ENCODE results near the gene MED27.

MED27 gene

DNA sequence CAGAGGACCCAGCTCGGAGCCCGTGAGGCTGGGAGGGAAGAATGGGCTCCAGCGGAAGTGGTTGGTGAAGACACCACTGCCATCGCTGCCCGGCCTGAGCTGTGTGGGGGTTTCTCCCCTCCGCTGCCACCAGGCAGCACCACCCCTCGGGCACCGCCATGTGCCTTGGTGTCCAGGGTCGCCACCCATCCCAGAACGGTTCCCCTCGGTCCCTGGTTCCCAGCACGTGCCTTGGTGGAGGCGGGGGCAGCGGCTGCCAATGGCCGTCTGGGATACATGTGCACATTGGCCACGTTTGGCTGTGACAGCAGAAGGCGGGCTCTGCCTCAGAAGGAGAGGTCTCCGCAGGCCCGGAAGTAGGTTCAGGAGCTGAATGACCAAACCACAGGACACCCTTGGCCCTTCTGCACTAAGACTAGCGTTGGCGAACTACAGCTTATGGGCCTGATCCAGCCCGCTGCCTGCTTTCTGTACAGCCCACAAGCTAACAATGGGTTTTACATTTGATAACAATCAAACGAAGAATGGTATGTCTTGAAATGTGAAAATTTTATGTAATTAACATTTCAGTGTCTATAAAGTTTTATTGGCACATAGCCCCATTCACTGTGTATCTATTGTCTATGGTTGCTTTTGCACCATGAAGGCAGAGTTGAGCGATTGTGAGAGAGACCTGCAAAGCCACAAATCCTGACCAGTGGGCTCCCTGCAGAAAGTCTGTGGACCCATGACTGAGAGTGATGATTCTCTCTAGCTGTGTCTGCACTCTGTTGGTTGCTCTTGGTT, 248.1 kb downstream of the MED27 start:
- TF ChIP-seq TCF12 (IDR thresholded peaks at IDR 0.05; ENCODE audit: low read depth) (no peak), USF1 (IDR thresholded peaks at IDR 0.05) (no peak), EP300 (IDR thresholded peaks at IDR 0.05; ENCODE audit: borderline replicate concordance) (no peak), EGR1 (IDR thresholded peaks at IDR 0.05) (no peak), TEAD4 (IDR thresholded peaks at IDR 0.05) (no peak), YY1 (IDR thresholded peaks at IDR 0.05; ENCODE audit: low read depth) (no peak), FOXM1 (IDR thresholded peaks at IDR 0.05; ENCODE audit: borderline replicate concordance, low read depth) (no peak), NFIC (IDR thresholded peaks at IDR 0.05) (no peak)
- TF ChIP-seq, protein P1, sequence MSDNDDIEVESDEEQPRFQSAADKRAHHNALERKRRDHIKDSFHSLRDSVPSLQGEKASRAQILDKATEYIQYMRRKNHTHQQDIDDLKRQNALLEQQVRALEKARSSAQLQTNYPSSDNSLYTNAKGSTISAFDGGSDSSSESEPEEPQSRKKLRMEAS (IDR thresholded peaks at IDR 0.05): no peak
- TF ChIP-seq, protein P2, sequence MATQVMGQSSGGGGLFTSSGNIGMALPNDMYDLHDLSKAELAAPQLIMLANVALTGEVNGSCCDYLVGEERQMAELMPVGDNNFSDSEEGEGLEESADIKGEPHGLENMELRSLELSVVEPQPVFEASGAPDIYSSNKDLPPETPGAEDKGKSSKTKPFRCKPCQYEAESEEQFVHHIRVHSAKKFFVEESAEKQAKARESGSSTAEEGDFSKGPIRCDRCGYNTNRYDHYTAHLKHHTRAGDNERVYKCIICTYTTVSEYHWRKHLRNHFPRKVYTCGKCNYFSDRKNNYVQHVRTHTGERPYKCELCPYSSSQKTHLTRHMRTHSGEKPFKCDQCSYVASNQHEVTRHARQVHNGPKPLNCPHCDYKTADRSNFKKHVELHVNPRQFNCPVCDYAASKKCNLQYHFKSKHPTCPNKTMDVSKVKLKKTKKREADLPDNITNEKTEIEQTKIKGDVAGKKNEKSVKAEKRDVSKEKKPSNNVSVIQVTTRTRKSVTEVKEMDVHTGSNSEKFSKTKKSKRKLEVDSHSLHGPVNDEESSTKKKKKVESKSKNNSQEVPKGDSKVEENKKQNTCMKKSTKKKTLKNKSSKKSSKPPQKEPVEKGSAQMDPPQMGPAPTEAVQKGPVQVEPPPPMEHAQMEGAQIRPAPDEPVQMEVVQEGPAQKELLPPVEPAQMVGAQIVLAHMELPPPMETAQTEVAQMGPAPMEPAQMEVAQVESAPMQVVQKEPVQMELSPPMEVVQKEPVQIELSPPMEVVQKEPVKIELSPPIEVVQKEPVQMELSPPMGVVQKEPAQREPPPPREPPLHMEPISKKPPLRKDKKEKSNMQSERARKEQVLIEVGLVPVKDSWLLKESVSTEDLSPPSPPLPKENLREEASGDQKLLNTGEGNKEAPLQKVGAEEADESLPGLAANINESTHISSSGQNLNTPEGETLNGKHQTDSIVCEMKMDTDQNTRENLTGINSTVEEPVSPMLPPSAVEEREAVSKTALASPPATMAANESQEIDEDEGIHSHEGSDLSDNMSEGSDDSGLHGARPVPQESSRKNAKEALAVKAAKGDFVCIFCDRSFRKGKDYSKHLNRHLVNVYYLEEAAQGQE (IDR thresholded peaks at IDR 0.05; ENCODE audit: low read depth): no peak

- no peak for TF ChIP-seq CEBPB (IDR thresholded peaks at IDR 0.05)
Observed at GRCh38 chr9:131827821-131828369, 251.8 kb downstream of the MED27 start.

DNA sequence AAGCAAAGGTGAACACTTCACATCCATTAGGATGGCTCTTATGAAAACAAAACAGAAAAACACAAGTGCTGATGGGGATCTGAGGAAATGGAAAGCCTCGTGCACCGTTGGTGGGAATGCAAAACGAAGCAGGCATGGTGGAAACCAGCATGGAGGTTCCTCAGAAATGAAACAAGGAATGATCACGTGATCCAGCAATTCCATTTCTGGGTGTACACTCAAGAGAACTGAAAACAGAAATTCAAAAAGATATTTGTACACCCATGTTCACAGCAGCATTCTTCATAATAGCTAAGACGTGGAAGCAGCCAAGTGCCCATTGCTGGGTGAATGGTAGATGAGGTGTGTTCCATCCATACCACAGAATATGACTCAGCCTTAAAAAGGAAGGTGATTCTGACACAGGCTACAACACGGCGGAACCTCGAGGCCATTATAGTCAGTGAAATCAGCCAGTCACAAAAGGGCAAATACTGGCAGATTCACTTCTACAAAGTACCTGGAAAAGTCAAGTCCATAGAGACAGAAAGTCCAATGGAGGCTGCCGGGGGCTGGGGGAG, 252.6 kb downstream of the MED27 start:
- TF ChIP-seq YY1 (IDR thresholded peaks at IDR 0.05; ENCODE audit: low read depth) (no peak), USF1 (IDR thresholded peaks at IDR 0.05) (peak; percentile 62)

DNA sequence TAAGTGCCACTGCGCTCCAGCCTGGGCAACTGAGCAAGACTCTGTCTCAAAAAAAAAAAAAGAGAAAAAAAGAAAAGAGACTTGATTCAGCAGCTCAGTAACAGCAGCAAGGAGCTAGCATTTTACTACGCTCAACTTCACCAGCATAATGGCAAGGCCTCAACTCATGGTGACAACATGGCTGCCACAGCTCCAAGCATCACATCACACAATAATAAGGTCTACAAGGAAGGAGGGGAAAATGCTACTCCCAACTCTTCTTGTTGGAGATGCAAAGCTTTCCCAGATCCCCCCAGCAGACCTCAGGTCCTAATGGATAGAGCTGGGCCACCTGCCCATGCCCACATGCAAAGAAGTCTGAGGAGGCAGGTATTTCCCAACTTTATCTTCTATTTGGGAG, 253.6 kb downstream of the MED27 start:
- TF ChIP-seq, protein P1 (IDR thresholded peaks at IDR 0.05): no peak
- no peak for TF ChIP-seq USF1 (IDR thresholded peaks at IDR 0.05)
- TF ChIP-seq CREB1 (IDR thresholded peaks at IDR 0.05; ENCODE audit: low read depth): no peak
- TF ChIP-seq FOXM1 (IDR thresholded peaks at IDR 0.05; ENCODE audit: borderline replicate concordance, low read depth): no peak
- TF ChIP-seq, protein P2 (IDR thresholded peaks at IDR 0.05; ENCODE audit: low read depth): no peak
- TF ChIP-seq EGR1 (IDR thresholded peaks at IDR 0.05): no peak
- TF ChIP-seq TCF12 (IDR thresholded peaks at IDR 0.05; ENCODE audit: low read depth): no peak
- TF ChIP-seq TAF1 (IDR thresholded peaks at IDR 0.05; ENCODE audit: low read depth): no peak
- TF ChIP-seq NFIC (IDR thresholded peaks at IDR 0.05): no peak

DNA sequence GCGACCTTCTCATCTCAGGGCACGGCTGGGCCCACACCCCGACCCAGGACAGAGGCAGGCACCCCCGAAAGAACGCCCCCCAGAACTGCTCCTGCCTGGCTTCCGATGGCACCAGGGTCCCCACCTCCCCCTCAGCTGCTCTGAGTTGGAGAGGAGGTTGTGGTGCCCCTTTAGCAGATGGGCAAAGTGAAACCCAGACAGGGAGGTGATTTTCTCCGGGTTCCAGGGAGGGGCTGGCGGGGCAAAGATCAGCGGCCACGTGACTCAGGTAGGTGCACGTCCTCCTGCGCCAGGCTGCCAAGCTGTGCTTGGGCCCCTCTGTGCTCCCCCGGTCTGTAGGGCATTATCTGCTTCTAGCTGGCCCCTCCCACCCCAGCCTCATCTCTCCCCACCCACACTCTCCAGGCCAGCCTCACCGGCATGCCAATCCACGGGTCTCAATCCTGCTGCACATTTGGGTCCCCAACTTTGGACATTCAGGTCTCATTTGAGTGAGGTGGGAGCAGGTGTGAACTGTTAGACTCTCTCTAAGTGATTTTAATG, 254.6 kb downstream of the MED27 start:
- TF ChIP-seq, protein P1 (IDR thresholded peaks at IDR 0.05): no peak
- no peak for TF ChIP-seq ZBTB7A (IDR thresholded peaks at IDR 0.05; ENCODE audit: low read depth)

DNA sequence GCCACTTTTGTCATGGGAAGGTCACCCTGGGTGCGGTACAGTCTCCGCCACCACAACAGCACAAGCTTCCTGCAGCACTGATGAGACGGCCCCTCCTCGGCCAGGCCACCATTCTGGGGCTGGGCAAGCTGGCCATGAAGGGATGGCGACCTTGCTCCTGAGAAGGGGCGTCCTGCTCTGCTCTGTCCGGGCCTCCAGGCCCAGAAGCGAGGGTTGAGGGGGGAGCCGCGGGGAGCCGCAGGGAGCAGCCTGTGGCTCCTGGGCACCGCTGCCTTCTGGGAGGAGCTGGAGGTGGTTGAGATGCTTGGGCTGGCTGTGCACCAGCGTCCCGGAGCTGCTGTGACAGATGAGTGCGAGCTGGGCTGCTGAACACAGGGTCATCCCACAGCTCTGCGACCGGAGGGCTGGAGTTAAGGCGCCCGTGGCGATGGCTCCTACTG, 255.5 kb downstream of the MED27 start:
- TF ChIP-seq USF1 (IDR thresholded peaks at IDR 0.05): no peak
- TF ChIP-seq NFIC (IDR thresholded peaks at IDR 0.05): no peak
- TF ChIP-seq RAD21 (IDR thresholded peaks at IDR 0.05; ENCODE audit: low read depth): no peak
- no peak for TF ChIP-seq FOXM1 (IDR thresholded peaks at IDR 0.05; ENCODE audit: borderline replicate concordance, low read depth)
- no peak for TF ChIP-seq TAF1 (IDR thresholded peaks at IDR 0.05; ENCODE audit: low read depth)
- no peak for TF ChIP-seq YY1 (IDR thresholded peaks at IDR 0.05; ENCODE audit: low read depth)
- no peak for TF ChIP-seq EP300 (IDR thresholded peaks at IDR 0.05; ENCODE audit: borderline replicate concordance)
- no peak for TF ChIP-seq TCF12 (IDR thresholded peaks at IDR 0.05; ENCODE audit: low read depth)
- no peak for TF ChIP-seq CREB1 (IDR thresholded peaks at IDR 0.05; ENCODE audit: low read depth)

All from Ishikawa (cell line).